Liver (tissue), 9 donors: ENCODE results near the gene TRAM1L1. TPM values are rescaled to one million over a fixed set of nuclear protein-coding genes. Genes with fewer than 3 reads are reported as not detected.

ENCODE experiments used
- DNase-seq: peaks from one replicate; pipeline ENCODE4 v3.0.0-alpha.2; 2017; ENCODE audit warnings: low spot score
- H3K27ac ChIP-seq, 2 donors: one replicate each; pipeline ENCODE4 v1.7.0; 2013; ENCODE audit warnings: inconsistent platforms in 2 of 2, low read length in 2 of 2, control low read depth in 1 of 2, low read depth in 1 of 2, mild to moderate bottlenecking in 1 of 2
- H3K27me3 ChIP-seq, 4 donors: one replicate each; pipeline versions ENCODE4 v1.6.1 to v1.7.0; 2013; ENCODE audit warnings: low read length in 3 of 4, inconsistent platforms in 1 of 4, mild to moderate bottlenecking in 1 of 4, moderate library complexity in 1 of 4; ENCODE audit not compliant: control insufficient read depth in 4 of 4, insufficient read depth in 4 of 4
- H3K36me3 ChIP-seq, 4 donors: one replicate each; pipeline versions ENCODE4 v1.6.1 to v1.7.0; 2013; ENCODE audit warnings: low read length in 3 of 4, mild to moderate bottlenecking in 3 of 4, low read depth in 1 of 4, moderate library complexity in 1 of 4; ENCODE audit not compliant: control insufficient read depth in 4 of 4, insufficient read depth in 3 of 4
- H3K4me1 ChIP-seq, 4 donors: one replicate each; pipeline versions ENCODE4 v1.6.1 to v1.7.0; 2013; ENCODE audit warnings: low read length in 3 of 4, mild to moderate bottlenecking in 3 of 4, moderate library complexity in 1 of 4; ENCODE audit not compliant: control insufficient read depth in 4 of 4, insufficient read depth in 4 of 4
- H3K4me3 ChIP-seq, 3 donors: one replicate each; pipeline versions ENCODE4 v1.6.1 to v1.7.0; 2013; ENCODE audit warnings: low read length in 3 of 3, control low read depth in 1 of 3, low read depth in 1 of 3, mild to moderate bottlenecking in 1 of 3
- H3K9ac ChIP-seq, 2 donors: one replicate each; pipeline ENCODE4 v1.7.0; 2013; ENCODE audit warnings: low read length in 2 of 2, mild to moderate bottlenecking in 2 of 2, moderate library complexity in 2 of 2, control low read depth in 1 of 2, low read depth in 1 of 2
- H3K9me3 ChIP-seq, 4 donors: one replicate each; pipeline versions ENCODE4 v1.6.1 to v1.7.0; 2013; ENCODE audit warnings: low read length in 3 of 4; ENCODE audit not compliant: control insufficient read depth in 4 of 4
- EGR1 ChIP-seq, 2 donors: IDR thresholded peaks; 2 replicates each; pipeline ENCODE4 v1.6.1; 2016 to 2018; ENCODE audit warnings: antibody characterized with exemption in 2 of 2, low read depth in 2 of 2
- FOXA1 ChIP-seq: IDR thresholded peaks from 2 replicates; pipeline ENCODE4 v1.6.1; 2016; ENCODE audit warnings: antibody characterized with exemption
- GABPA ChIP-seq, 2 donors: IDR thresholded peaks in 1 of 2; conservative IDR thresholded peaks in 1 of 2; 2 replicates each; pipeline ENCODE4 v1.6.1; 2016; ENCODE audit warnings: antibody characterized with exemption in 2 of 2, mild to moderate bottlenecking in 1 of 2, moderate library complexity in 1 of 2
- HNF4G ChIP-seq: IDR thresholded peaks from 2 replicates; pipeline ENCODE4 v1.6.1; 2016; ENCODE audit warnings: antibody characterized with exemption
- JUND ChIP-seq, 2 donors: IDR thresholded peaks; 2 replicates each; pipeline ENCODE4 v1.6.1; 2016; ENCODE audit warnings: antibody characterized with exemption in 2 of 2
- NR2F2 ChIP-seq: IDR thresholded peaks from 2 replicates; pipeline ENCODE4 v1.6.1; 2016; ENCODE audit warnings: antibody characterized with exemption
- RAD21 ChIP-seq, 2 donors: IDR thresholded peaks; 2 replicates each; pipeline ENCODE4 v1.6.1; 2016; ENCODE audit warnings: antibody characterized with exemption in 2 of 2, mild to moderate bottlenecking in 2 of 2
- SP1 ChIP-seq: IDR thresholded peaks from 2 replicates; pipeline ENCODE4 v1.6.1; 2018; ENCODE audit warnings: antibody characterized with exemption, mild to moderate bottlenecking
- TAF1 ChIP-seq: conservative IDR thresholded peaks from 2 replicates; pipeline ENCODE4 v1.6.1; 2016; ENCODE audit warnings: antibody characterized with exemption, mild to moderate bottlenecking
- YY1 ChIP-seq: IDR thresholded peaks from 2 replicates; pipeline ENCODE4 v1.6.1; 2016; ENCODE audit warnings: antibody characterized with exemption, mild to moderate bottlenecking
- WGBS: extraction: QIAGEN DNeasy Blood & Tissue Kit; methylation state at CpG from one replicate; pipeline ENCODE4 v1.1.7; 2013; 5-methylcytosine and 5-hydroxymethylcytosine counted together
- polyA plus RNA-seq, 2 donors: library from polyadenylated mRNA; stranded (reverse) in 1 of 2; unstranded in 1 of 2; fragments of 200-250 nt in 1 of 2; fragments of >200 nt in 1 of 2; fragmentation: Nextera tagmentation in 1 of 2; extraction: Ambion mirVana in 1 of 2; gene quantifications; one replicate each; pipeline versions ENCODE4 v1.2.1 to v1.2.3, GENCODE V29; 2013 to 2015
- total RNA-seq, 2 donors: library from RNA; depleted of rRNA; stranded (reverse); fragments of >200 nt; gene quantifications; one replicate each; pipeline ENCODE4 v1.2.3, GENCODE V29; 2014
- TF ChIP-seq, protein P1 (sequence below): fragments of 150-350 bp; IDR thresholded peaks from 2 replicates; pipeline ENCODE4 v1.5.1; 2017; ENCODE audit warnings: improper control_type of control experiment, low read depth, low read length; ENCODE audit not compliant: missing input control
- TF ChIP-seq, protein P2 (sequence below): IDR thresholded peaks from 2 replicates; pipeline ENCODE4 v1.6.1; 2016; ENCODE audit warnings: antibody characterized with exemption
- TF ChIP-seq, protein P3 (sequence below): IDR thresholded peaks from 2 replicates; pipeline ENCODE4 v1.6.1; 2016; ENCODE audit warnings: antibody characterized with exemption, mild to moderate bottlenecking
- TF ChIP-seq, protein P4 (sequence below): IDR thresholded peaks from 2 replicates; pipeline ENCODE4 v1.6.1; 2016; ENCODE audit warnings: antibody characterized with exemption
- donor health status: healthy.
- donor health status: healthy.
- donor health status: healthy.
- donor health status: healthy.
- donor health status: healthy.

Gene TRAM1L1
- total and polyA plus RNA-seq, 4 donors: 0.09 to 0.56 TPM; not detected in 2

DNA sequence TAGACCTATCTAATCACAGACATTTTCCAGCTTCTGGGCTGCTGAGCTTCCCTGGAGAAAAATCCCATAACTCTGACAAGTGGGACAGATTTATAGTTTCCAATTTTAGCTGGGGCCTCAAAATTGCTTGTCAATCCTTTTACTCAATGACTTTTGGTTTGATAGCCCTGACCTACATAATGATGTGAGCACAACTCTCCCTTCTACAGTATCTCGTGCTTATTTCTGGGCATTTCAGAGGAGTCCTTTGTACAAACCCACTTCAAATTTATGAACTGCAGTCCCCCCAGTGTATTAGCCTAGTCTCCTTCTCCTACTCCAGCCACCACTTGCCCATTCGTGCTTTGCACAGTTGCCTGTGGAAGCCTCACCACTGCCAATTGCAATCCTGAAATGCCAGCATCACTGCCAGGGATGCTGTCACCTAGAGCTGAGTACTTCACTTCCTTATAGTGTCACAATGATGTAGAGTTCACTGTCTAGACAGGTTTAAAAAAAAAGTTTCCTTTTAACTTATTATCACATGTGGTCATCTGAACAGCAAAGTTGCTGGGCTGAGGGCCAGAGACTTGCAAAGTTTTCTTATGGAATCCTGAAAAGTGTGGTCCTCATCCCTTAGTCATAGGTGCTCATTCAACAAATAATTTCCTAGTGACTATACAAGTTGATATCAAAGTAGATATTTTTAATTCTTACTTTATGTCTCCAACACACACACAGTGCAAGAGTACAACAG lies 21.2 kb downstream of the TRAM1L1 start:
- no peak overlapping the region for H3K4me3 ChIP-seq
- no peak overlapping the region for H3K27ac ChIP-seq
- H3K27me3 ChIP-seq: no peaks in the 10 kb centered on the region
- 68% methylated on average over 2 of the region's 2 CpGs for whole genome bisulfite sequencing
- H3K9ac ChIP-seq: no peak overlapping the region
- no peaks in the 10 kb centered on the region for H3K4me1 ChIP-seq
- no peak for DNase-seq
- H3K36me3 ChIP-seq: no peaks in the 10 kb centered on the region
- TF ChIP-seq, protein P1, sequence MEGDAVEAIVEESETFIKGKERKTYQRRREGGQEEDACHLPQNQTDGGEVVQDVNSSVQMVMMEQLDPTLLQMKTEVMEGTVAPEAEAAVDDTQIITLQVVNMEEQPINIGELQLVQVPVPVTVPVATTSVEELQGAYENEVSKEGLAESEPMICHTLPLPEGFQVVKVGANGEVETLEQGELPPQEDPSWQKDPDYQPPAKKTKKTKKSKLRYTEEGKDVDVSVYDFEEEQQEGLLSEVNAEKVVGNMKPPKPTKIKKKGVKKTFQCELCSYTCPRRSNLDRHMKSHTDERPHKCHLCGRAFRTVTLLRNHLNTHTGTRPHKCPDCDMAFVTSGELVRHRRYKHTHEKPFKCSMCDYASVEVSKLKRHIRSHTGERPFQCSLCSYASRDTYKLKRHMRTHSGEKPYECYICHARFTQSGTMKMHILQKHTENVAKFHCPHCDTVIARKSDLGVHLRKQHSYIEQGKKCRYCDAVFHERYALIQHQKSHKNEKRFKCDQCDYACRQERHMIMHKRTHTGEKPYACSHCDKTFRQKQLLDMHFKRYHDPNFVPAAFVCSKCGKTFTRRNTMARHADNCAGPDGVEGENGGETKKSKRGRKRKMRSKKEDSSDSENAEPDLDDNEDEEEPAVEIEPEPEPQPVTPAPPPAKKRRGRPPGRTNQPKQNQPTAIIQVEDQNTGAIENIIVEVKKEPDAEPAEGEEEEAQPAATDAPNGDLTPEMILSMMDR: no peak
- no peaks in the 10 kb centered on the region for H3K9me3 ChIP-seq

DNA sequence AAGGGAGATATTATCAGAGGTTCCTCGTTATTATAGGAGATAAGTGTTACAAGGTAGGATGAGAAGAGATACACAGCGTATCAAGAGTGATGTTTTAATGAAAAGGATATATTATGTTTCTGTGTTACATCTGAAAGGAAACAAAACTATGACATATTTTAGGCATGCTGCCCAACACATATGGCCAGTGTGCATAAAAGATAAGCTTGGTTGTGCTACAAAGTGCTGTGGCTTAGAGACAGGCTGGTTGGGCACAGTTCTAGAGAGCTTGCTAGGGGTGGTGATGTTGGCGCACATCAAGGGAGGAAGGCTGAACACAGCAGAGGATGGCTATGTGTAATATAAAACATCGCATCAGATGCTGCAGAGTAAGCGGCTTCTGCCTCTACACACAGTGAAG lies 42.4 kb downstream of the TRAM1L1 start:
- 88% methylated on average over 5 of the region's 5 CpGs for WGBS
- Histone ChIP-seq H3K27ac (no peak overlapping the region), H3K4me1 (no peaks in the 10 kb centered on the region), H3K4me3 (no peak overlapping the region), H3K9ac (no peak overlapping the region), H3K9me3 (peaks cover 0 to 12% (median 1%) of the 10 kb centered on the region in 4 donors), H3K36me3 (no peaks in the 10 kb centered on the region), H3K27me3 (no peaks in the 10 kb centered on the region)
- TF ChIP-seq EGR1 (IDR thresholded peaks at IDR 0.05; ENCODE audit: low read depth in 2 of 2) (no peak), NR2F2 (no peak), SP1 (no peak), TAF1 (no peak), YY1 (no peak), JUND (IDR thresholded peaks at IDR 0.05) (no peak), HNF4G (no peak), RAD21 (IDR thresholded peaks at IDR 0.05) (no peak), GABPA (IDR thresholded peaks at IDR 0.05 in 1 of 2, conservative IDR thresholded peaks at IDR 0.05 in 1 of 2) (no peak), FOXA1 (no peak)
- TF ChIP-seq, protein P2, sequence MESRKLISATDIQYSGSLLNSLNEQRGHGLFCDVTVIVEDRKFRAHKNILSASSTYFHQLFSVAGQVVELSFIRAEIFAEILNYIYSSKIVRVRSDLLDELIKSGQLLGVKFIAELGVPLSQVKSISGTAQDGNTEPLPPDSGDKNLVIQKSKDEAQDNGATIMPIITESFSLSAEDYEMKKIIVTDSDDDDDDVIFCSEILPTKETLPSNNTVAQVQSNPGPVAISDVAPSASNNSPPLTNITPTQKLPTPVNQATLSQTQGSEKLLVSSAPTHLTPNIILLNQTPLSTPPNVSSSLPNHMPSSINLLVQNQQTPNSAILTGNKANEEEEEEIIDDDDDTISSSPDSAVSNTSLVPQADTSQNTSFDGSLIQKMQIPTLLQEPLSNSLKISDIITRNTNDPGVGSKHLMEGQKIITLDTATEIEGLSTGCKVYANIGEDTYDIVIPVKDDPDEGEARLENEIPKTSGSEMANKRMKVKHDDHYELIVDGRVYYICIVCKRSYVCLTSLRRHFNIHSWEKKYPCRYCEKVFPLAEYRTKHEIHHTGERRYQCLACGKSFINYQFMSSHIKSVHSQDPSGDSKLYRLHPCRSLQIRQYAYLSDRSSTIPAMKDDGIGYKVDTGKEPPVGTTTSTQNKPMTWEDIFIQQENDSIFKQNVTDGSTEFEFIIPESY: no peak
- TF ChIP-seq, protein P1: no peak
- TF ChIP-seq, protein P3, sequence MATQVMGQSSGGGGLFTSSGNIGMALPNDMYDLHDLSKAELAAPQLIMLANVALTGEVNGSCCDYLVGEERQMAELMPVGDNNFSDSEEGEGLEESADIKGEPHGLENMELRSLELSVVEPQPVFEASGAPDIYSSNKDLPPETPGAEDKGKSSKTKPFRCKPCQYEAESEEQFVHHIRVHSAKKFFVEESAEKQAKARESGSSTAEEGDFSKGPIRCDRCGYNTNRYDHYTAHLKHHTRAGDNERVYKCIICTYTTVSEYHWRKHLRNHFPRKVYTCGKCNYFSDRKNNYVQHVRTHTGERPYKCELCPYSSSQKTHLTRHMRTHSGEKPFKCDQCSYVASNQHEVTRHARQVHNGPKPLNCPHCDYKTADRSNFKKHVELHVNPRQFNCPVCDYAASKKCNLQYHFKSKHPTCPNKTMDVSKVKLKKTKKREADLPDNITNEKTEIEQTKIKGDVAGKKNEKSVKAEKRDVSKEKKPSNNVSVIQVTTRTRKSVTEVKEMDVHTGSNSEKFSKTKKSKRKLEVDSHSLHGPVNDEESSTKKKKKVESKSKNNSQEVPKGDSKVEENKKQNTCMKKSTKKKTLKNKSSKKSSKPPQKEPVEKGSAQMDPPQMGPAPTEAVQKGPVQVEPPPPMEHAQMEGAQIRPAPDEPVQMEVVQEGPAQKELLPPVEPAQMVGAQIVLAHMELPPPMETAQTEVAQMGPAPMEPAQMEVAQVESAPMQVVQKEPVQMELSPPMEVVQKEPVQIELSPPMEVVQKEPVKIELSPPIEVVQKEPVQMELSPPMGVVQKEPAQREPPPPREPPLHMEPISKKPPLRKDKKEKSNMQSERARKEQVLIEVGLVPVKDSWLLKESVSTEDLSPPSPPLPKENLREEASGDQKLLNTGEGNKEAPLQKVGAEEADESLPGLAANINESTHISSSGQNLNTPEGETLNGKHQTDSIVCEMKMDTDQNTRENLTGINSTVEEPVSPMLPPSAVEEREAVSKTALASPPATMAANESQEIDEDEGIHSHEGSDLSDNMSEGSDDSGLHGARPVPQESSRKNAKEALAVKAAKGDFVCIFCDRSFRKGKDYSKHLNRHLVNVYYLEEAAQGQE: no peak
- TF ChIP-seq, protein P4, sequence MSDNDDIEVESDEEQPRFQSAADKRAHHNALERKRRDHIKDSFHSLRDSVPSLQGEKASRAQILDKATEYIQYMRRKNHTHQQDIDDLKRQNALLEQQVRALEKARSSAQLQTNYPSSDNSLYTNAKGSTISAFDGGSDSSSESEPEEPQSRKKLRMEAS: no peak
- no peak for DNase-seq
